Gastrocnemius medialis (tissue), 4 donors: ENCODE measurements around the gene M6PR.

Source experiments
- POLR2A ChIP-seq, 2 donors: fragments of 450-650 bp; IDR thresholded peaks; one replicate each; pipeline ENCODE4 v1.6.1; 2017; ENCODE audit warnings: antibody characterized with exemption in 2 of 2, mild to moderate bottlenecking in 2 of 2, moderate library complexity in 2 of 2
- TF ChIP-seq, protein P1 (sequence below), 5 experiments: fragments of 450-650 bp in 3 of 5; fragments of 200-600 bp in 2 of 5; sonication (generic) in 2 of 5; IDR thresholded peaks in 4 of 5; conservative IDR thresholded peaks in 1 of 5; 1 replicate in 4 of 5; 2 replicates in 1 of 5; pipeline ENCODE4 v1.5.1; 2016 to 2019; ENCODE audit warnings: antibody characterized with exemption in 5 of 5, mild to moderate bottlenecking in 3 of 5, moderate library complexity in 3 of 5

DNA sequence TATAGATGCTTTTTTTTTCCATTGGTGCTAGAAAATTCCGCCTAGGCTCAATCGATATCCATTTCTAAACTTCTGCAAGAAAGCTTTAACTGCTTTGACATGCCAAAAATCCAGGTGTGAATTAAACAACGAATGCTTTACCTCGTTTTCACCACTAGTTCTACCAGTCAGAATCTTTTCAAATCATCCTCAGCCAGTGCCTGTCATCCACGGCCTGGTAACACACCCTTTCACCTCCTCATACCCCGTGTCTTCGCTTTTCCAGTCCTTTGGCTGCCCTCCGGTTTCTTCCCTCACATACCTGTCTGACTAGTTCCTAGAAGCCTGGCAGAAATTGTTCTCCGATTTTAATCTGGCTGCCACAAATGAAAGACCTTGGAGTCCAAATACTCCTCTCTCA is 36.5 kb downstream of the M6PR start:
- TF ChIP-seq, protein P1, sequence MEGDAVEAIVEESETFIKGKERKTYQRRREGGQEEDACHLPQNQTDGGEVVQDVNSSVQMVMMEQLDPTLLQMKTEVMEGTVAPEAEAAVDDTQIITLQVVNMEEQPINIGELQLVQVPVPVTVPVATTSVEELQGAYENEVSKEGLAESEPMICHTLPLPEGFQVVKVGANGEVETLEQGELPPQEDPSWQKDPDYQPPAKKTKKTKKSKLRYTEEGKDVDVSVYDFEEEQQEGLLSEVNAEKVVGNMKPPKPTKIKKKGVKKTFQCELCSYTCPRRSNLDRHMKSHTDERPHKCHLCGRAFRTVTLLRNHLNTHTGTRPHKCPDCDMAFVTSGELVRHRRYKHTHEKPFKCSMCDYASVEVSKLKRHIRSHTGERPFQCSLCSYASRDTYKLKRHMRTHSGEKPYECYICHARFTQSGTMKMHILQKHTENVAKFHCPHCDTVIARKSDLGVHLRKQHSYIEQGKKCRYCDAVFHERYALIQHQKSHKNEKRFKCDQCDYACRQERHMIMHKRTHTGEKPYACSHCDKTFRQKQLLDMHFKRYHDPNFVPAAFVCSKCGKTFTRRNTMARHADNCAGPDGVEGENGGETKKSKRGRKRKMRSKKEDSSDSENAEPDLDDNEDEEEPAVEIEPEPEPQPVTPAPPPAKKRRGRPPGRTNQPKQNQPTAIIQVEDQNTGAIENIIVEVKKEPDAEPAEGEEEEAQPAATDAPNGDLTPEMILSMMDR (IDR thresholded peaks at IDR 0.05 in 4 of 5, conservative IDR thresholded peaks at IDR 0.05 in 1 of 5): no peak
- TF ChIP-seq POLR2A (IDR thresholded peaks at IDR 0.05): no peak
